Testis (tissue), 2 donors: Measurements from ENCODE around the gene HACD1.

Source experiments
- CTCF ChIP-seq, 3 experiments: fragments of 450-650 bp in 2 of 3; fragments of 200-600 bp in 1 of 3; sonication (generic) in 1 of 3; IDR thresholded peaks; one replicate each; pipeline ENCODE4 v1.5.1; 2016 to 2019; ENCODE audit warnings: antibody characterized with exemption in 3 of 3, mild to moderate bottlenecking in 2 of 3, moderate library complexity in 1 of 3
- POLR2A ChIP-seq: fragments of 450-650 bp; IDR thresholded peaks from one replicate; pipeline ENCODE4 v1.6.1; 2017; ENCODE audit warnings: antibody characterized with exemption, mild to moderate bottlenecking, moderate library complexity

- TF ChIP-seq POLR2A (no peak), CTCF (IDR thresholded peaks at IDR 0.05) (no peak)
These were observed 54.6 kb downstream of the HACD1 start for GRCh38 chr10:17562614-17563013.
